ENCODE results near the gene BCAS3.

The BCAS3 gene

GRCh38 chr17:60647705-60648104, 29.9 kb upstream of the BCAS3 start:
- Histone ChIP-seq H3K9me3 (ENCODE audit: low read length) (no peaks in the 10 kb centered on the region), H3K36me3 (ENCODE audit: insufficient read depth, low read length) (peaks cover 37% of the 10 kb centered on the region), H3K9me2 (ENCODE audit: low read depth, low read length) (no peaks in the 10 kb centered on the region), H3K79me2 (ENCODE audit: insufficient read depth, low read length) (peaks cover 7% of the 10 kb centered on the region), H2AFZ (ENCODE audit: low read length) (no peak overlapping the region), H3K4me3 (ENCODE audit: low read depth, low read length, poor library complexity, severe bottlenecking) (no peak overlapping the region), H3K4me1 (ENCODE audit: insufficient read depth, low read length, severe bottlenecking) (peaks cover 9% of the 10 kb centered on the region), H3K4me2 (ENCODE audit: low read length) (no peak overlapping the region), H3K27ac (ENCODE audit: low read depth, low read length, poor library complexity, severe bottlenecking) (no peak overlapping the region), H3K27me3 (ENCODE audit: insufficient read depth, low read length) (no peaks in the 10 kb centered on the region), H3F3A (ENCODE audit: insufficient read depth, low read length) (no peaks in the 10 kb centered on the region), H4K20me1 (ENCODE audit: insufficient read depth, low read length) (no peaks in the 10 kb centered on the region), H3K9ac (ENCODE audit: low read length) (no peak overlapping the region)
- TF ChIP-seq CTCF (IDR thresholded peaks at IDR 0.05; ENCODE audit: low read length) (no peak), EZH2 (IDR thresholded peaks at IDR 0.05; ENCODE audit: borderline replicate concordance, low read length) (no peak)

- peaks cover 16% of the 10 kb centered on the region for H3K79me2 ChIP-seq (ENCODE audit: insufficient read depth, low read length)
These were observed 25.0 kb upstream of the BCAS3 start for GRCh38 chr17:60652454-60653247.

DNA sequence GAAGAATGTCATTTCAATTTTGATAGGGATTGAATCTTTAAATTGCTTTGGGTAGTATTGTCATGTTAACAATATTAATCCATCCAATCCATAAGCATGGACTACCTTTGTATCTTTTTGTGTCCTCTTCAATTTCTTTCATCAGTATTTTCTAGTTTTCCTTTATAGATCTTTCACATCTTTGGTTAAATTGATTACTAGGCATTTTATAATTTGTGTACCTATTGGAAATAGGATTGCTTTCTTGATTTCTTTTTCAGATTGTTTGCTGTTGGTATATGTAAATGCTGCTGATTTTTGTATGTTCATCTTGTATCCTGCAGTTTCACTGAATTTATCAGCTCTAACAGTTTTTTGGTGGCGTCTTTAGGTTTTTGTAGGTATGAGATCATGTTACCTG, 24.1 kb upstream of the BCAS3 start:
- peaks cover 15% of the 10 kb centered on the region for H3K4me1 ChIP-seq (ENCODE audit: insufficient read depth, low read length, severe bottlenecking)
- no peaks in the 10 kb centered on the region for H3K9me2 ChIP-seq (ENCODE audit: low read depth, low read length)
- no peak for TF ChIP-seq CTCF (IDR thresholded peaks at IDR 0.05; ENCODE audit: low read length)
- no peak for TF ChIP-seq EZH2 (IDR thresholded peaks at IDR 0.05; ENCODE audit: borderline replicate concordance, low read length)
- H3K36me3 ChIP-seq (ENCODE audit: insufficient read depth, low read length): peaks cover 42% of the 10 kb centered on the region
- no peaks in the 10 kb centered on the region for H3K9me3 ChIP-seq (ENCODE audit: low read length)
- H3F3A ChIP-seq (ENCODE audit: insufficient read depth, low read length): no peaks in the 10 kb centered on the region
- no peaks in the 10 kb centered on the region for H3K27me3 ChIP-seq (ENCODE audit: insufficient read depth, low read length)
- H3K79me2 ChIP-seq (ENCODE audit: insufficient read depth, low read length): peaks cover 16% of the 10 kb centered on the region
- no peaks in the 10 kb centered on the region for H4K20me1 ChIP-seq (ENCODE audit: insufficient read depth, low read length)
- H2AFZ ChIP-seq (ENCODE audit: low read length): no peak overlapping the region
- H3K4me3 ChIP-seq (ENCODE audit: low read depth, low read length, poor library complexity, severe bottlenecking): no peak overlapping the region
- no peak overlapping the region for H3K9ac ChIP-seq (ENCODE audit: low read length)
- no peak overlapping the region for H3K4me2 ChIP-seq (ENCODE audit: low read length)
- H3K27ac ChIP-seq (ENCODE audit: low read depth, low read length, poor library complexity, severe bottlenecking): no peak overlapping the region

More at GRCh38 chr17:60652454-60653247, 25.0 kb upstream of the BCAS3 start:
- Histone ChIP-seq H2AFZ (ENCODE audit: low read length) (no peak overlapping the region), H3K9me2 (ENCODE audit: low read depth, low read length) (no peaks in the 10 kb centered on the region), H3K9me3 (ENCODE audit: low read length) (no peaks in the 10 kb centered on the region), H3K4me2 (ENCODE audit: low read length) (no peak overlapping the region; the same call in 1 of the 2 replicates), H3F3A (ENCODE audit: insufficient read depth, low read length) (no peaks in the 10 kb centered on the region), H3K36me3 (ENCODE audit: insufficient read depth, low read length) (peaks cover 49% of the 10 kb centered on the region), H3K27ac (ENCODE audit: low read depth, low read length, poor library complexity, severe bottlenecking) (peak overlapping the region; percentile 0), H4K20me1 (ENCODE audit: insufficient read depth, low read length) (no peaks in the 10 kb centered on the region), H3K4me3 (ENCODE audit: low read depth, low read length, poor library complexity, severe bottlenecking) (no peak overlapping the region), H3K4me1 (ENCODE audit: insufficient read depth, low read length, severe bottlenecking) (peaks cover 15% of the 10 kb centered on the region), H3K27me3 (ENCODE audit: insufficient read depth, low read length) (no peaks in the 10 kb centered on the region), H3K9ac (ENCODE audit: low read length) (no peak overlapping the region)
- TF ChIP-seq EZH2 (IDR thresholded peaks at IDR 0.05; ENCODE audit: borderline replicate concordance, low read length) (no peak), CTCF (IDR thresholded peaks at IDR 0.05; ENCODE audit: low read length) (no peak)

All from OCI-LY1 (cell line).